ENCODE results near the gene PRODH.
"Not testable (repeated sequence)": the region's sequence is repeated elsewhere in the genome, so short reads cannot be mapped to it uniquely, and the experiment has no call there.

The PRODH gene, protein sequence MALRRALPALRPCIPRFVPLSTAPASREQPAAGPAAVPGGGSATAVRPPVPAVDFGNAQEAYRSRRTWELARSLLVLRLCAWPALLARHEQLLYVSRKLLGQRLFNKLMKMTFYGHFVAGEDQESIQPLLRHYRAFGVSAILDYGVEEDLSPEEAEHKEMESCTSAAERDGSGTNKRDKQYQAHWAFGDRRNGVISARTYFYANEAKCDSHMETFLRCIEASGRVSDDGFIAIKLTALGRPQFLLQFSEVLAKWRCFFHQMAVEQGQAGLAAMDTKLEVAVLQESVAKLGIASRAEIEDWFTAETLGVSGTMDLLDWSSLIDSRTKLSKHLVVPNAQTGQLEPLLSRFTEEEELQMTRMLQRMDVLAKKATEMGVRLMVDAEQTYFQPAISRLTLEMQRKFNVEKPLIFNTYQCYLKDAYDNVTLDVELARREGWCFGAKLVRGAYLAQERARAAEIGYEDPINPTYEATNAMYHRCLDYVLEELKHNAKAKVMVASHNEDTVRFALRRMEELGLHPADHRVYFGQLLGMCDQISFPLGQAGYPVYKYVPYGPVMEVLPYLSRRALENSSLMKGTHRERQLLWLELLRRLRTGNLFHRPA

DNA sequence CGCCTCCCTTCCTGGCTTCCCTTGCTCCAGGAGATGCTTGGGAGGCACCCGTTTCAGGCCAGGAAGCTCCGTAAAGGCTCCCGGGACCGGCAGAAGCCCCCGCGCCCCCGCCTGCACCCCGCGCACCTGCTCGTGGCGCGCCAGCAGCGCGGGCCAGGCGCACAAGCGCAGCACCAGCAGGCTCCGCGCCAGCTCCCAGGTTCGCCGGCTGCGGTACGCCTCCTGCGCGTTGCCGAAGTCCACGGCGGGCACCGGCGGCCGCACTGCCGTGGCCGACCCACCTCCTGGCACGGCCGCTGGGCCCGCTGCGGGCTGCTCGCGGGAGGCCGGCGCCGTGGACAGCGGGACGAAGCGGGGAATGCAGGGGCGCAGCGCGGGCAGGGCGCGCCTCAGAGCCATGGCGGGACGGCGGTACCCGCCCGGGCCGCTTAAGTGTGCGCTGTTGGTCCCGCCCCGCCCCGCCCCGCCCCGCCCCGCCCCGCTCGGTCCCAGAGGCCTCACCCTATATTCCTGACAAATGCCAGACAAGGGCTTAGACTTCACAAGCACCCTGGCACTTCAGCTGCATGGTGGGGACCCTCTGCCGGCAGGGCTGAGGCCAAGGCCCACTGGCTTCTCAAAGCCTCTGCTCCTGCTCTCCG is at the start of gene PRODH:
Gene PRODH, minus strand, starts transcription at position 405 of the 641 bp plus-strand sequence. Its CDS starts 6 bp downstream, at position 399.
- no peak for DNase-seq

DNA sequence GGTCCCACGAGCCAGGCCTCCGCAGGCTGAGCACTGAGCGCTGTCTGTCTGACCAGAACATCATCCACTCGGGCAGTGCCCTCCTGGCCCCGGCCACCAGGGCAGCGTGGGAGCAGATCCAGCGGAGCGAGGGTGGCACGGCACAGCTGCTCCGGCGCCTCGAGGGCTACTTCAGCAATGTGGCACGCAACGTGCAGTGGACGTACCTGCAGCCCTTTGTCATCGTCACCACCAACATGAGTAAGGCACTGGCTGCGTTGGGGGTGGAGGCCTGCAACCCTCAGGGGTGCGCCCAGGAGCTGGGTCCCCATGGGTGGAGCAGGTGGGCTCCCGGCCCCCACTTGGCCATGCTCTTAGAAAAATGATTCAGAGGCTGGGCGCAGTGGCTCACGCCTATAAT is 49.7 kb upstream of the PRODH start:
- DNase-seq = no peak

DNA sequence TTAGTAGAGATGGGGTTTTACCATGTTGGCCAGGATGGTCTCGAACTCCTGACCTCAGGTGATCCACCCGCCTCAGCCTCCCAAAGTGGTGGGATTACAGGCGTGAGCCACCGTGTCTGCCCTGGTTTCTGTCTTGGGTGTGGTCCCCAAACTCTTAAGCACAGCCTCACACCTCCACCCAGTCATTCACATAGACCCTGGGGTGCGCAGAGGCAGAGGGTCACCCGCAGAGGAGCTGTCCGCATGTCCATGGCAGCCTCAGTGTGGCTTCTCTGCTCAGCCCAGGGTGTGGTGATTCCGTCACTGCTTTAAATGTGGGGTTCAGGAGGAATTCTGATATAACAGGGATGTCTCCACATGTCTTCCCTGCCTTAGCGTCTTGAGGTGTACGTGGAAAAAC is 48.5 kb upstream of the PRODH start:
- DNase-seq = no peak

DNA sequence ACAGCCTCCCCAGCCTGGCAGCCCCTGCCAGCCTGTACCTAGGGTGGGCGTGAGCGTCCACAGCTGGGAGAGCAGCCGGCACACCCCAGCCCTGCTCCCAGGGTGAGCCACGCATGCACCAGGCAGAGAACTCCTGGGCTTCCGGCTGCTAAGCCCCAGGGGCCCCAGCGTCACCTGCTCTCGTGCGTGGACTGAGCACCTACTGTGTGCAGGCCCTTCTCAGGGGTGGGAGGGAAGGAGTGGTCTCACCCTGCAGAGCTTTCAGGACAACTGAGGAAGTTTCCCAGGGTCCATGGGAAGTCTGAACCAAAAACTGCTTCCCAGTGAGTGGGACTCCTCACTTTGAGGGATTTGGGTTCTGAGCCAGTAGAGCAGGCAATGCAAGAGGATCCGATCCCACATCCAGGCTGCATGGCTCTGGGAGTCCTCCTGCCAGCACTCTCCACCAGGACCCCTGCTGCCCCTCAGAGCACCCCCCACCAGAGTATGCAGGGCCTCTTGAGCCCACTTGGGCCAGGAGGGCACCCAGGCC is 47.1 kb upstream of the PRODH start:
- no peak for DNase-seq

DNA sequence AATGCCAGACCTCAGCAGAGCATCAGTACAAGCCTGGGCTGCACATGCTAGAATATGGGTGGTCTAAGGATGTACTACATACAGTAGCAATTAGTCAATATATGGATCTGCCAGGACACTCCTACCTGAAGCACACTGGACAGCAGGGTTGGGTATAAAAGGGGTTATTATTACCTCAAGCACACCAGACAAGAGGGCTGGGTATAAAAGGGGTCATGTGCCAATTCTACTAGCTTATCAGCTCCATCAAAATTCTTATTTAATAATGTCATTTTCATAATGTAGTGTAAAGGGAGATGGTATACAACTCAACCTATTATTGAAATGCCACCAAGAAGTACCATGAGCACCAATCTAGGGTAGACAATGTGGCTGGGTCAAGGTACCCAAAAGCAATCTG is 44.7 kb upstream of the PRODH start:
- DNase-seq = no peak

DNA sequence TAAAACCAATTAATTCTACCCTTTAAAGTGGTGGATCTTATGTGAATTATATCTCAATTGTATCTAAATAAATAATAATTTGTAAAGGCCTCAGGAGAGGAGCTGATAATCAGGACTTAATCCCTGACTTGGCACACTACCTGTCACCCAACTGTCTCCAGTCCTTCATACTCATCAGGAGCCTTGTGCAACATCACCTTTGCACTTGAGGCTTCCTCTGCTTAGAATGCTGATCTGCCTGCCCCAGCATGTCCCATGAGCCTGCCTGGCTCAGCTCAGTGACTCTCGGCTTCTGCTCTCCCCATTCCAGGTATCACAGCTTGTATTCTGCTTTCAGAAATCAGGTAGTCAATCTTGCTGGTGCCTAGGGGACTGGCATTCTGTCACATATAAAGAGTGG is 43.9 kb upstream of the PRODH start:
- no peak for DNase-seq

DNA sequence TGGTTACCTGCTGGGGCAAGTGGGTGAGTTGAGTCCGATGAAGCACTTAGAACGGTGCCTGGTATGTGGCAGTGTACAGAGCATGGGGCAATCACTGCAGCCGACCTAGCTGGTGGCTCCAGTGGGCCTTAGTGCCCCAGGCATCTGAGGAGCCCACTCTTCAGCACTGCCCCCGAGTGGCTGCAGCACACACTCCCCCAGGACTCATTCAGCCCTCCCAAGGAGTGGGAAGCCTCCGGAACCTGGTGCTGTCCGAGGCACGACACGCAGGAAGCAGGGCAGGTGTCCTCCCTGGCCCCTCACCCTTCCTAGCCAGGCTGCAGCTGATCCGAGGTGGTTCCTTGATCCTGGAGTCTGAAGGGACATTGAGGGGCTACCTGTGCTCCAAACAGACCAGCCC is 42.4 kb upstream of the PRODH start:
- DNase-seq = no peak

DNA sequence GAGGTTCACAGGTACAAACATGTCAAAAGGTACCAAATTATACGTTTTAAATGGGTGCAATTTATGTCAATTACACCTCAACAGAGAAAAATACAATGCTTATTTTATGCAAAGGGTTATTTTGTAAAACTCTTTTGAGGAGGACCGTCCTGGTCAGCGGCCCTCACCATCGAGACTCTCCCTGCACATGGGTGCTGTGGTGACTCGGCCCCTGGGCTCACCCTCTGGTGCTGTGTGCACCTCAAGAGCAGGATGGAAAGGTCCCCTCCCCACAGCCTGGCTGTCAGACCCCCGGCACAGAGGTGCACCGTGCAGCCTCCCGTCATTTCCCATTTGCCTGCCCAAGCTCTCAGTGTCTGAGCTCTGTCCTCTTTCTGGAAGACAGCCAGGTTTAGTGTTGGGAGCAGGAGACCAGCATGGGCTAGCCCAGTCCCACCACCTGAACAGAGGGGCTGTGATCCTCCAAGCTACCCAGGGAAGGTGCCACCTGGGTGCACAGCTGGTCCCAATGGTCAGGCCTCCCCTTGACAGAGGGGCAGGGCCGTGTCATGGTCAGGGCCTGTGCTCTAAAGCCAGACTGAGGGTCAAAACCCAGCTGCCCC is 41.8 kb upstream of the PRODH start:
- DNase-seq = no peak

DNA sequence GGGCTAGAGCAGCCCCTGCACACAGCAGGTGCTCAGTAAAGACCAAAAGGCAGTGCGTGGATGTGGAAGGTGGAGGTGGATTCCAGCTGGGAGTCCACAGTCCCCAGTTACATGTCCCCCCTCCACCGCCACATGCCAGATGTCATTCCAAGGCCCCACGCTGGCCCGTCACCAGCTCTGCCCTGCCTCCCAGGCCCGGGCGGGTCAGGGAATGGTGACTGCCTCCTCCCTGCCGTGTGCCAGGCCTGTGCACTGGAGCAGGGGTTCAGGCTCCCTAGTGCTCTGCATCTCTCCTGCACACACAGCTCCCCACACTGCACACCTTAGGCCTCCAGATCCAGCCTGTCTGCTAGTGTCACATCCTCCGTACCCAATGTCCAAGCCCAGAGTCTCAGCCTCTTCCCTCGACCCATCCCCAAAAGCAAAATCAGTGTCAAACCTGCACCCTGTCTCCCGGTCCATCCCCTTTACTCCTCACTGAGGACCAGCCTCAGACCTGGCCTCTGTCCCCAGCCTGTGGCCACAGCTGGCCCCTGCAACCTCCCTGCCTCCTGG is 40.2 kb upstream of the PRODH start:
- DNase-seq = no peak

DNA sequence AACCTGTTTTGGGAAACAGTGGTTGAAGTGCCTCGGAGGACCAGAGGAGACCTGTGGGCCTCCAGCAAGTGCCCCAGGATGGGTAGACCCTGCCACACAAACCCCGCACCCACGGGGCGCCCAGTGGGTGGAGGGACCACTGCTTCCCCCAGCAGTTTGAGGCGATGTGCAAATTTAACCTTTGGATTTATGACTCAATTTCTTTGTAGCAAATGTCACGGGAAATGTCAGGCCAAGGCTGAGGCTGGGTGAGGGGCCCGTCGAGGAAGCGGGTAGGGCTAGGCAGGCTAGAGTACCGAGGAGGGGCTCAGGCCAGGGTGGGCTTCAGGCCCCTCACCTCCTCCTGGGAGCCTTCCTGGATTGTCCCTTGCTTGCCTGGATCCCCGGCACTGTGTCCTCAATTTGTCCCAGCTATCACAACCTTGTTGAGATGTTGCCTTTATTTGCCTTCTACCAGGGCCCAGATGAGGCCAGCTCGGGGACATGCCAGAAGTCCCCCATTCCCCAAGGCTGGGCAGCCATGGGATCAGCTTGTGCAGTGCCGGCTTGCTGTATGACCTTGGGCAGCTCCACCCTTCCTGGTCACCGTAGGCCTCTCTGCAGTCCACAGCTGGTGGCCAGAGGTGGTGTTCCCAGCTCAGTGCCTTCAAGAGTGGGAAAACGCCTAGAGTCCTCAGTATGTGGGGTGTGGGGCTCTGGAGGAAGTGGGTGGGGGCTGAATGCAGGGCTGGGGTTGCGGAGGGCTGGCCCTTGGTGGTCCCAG is 39.5 kb upstream of the PRODH start:
- no peak for DNase-seq

DNA sequence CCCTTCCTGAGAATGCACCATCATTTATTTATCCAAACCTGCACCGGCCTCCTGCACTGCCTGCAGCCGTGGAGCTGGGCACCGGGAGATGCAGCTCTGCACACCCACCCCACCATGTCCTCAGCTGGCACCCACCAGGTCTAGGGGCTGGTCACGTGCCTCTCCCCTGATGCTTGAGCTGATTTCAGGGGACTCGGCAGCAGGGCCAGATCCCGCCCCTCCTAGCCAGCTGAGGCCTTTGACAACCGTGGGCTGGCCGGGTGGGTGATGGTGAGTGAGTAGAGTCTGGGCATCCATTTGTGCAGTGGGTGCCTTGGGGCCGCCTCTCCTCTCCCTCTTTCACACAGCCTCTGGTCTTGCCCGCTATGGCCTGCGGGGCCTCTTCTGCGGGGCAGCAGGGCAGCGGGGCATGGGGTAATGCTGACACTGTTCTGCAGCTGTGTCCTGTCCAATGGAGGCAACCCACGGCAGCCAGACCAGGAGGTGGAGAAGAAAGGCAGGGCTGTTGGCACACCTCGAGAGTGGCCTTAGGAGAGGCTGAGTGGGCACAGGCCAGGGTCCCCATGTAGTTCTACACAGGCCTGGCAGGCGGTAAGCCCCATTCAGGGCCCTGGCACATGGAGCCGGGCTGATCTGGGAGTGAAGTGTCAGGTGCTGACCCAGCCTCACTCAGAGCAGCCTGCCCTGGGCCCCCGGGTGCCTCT is 38.5 kb upstream of the PRODH start:
- no peak for DNase-seq

DNA sequence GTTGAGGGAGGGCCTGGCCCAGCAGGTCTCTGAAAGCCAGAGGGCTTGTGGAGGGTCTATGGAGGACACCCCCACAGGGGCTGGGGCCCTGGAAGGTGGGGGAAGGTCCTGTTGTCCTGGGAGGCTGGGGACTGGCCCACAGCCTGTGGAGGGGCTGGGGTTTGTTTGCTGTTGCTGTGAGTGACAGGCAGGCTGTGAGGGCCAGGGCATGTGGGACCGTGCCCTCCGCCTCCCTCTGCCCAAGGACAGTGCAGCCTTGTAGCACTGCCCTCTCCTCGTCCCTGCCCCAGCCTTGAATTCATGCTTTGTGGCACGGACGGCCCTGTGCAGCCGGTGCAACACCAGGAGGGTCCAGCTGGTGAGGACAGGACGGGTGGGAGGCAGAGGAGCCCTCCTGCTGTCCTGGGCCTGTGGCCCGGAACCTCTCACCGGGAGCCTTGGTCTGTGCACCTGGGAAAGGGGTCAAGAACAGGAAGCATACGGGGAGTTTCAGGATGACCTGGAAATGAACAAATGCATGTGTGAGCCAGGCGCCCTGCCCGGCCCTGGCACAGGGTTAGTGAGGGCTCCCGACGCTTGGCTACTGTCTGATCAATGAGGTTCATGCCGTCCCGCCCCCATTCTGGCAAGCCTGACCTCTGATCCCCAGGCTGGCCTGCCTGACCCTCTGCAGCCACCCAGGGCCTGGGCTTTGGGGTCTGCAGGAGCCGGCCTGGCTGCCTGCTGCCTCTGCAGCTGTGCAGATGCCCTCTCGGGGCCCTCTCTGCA is 37.4 kb upstream of the PRODH start:
- DNase-seq = no peak

DNA sequence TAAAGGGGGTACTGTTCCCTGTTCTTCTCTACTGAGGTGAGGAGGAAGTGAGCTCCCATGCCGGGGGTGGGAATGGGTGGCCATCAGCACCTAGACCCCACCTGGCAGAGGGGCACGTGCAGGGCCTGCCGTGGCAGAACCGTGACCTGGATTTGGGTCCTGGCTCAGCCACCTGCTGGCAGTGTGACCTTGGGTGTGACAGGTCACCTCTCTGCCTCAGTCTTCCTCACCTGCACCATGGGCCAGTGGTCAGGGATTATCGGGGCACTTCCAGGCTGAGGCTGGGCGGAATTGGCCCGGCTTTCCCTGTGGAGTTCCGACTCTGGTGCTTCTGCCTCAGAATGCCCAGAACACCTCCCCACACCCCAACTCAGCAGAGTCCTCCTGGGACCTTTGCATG is 36.5 kb upstream of the PRODH start:
- not testable (repeated sequence) for DNase-seq

DNA sequence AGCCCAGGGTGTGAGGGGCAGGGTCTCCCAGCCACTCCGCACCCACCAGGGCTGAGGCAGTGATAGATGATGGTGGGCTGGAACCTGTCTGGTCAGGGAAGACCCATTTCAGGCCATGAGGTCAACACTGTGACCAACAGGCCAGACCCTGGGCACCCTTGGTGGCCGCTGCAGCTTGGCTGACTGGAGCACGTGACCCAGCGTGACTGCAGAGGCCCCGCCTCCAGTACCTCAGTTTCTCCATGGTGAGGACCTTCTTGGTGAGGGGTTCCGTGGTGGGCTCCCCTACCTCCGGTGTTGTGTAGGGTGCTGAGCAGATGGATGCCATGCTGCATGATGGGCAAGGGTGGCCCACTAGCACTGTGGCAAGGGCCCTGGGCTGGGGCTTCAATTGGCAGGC is 35.9 kb upstream of the PRODH start:
- not testable (repeated sequence) for DNase-seq

DNA sequence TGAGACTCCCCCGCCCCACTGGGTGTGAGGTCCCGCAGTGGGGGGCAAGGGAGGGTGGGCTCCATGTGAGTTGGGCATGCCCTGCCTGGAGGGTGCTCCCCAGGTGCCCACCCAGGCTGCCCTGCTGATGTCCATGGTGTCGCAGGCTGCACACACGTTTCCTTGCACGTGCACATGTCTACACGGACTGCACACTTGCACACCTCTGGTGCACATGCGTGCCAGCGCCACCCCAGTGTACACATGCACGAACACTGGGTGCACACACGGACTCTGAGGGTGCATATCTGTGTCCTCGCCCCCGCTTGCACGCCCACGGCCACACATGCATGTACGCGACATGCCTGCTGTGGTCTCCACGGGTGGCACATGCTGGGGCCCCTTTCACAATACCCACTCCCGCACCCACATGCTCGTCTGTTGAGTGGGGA is 35.2 kb upstream of the PRODH start:
- DNase-seq = no peak

DNA sequence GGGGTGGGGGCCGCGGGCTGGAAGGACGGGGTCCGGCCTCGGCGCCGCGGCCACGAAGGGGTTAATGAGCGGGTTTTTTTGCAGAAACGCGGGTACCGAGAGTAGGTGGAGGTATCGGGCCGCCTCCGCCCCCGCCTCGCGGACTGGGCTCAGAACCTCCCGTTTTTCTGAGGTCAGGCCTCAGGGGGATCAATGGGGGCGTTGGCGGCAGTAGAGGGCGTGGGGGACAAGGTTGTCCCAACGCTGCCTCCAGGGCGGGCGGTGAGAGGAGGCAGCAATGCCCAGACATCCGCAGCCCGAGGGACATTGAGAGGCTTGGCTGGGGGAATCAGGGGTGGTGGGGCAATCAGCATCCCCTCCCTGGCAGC is 34.8 kb upstream of the PRODH start:
- no peak for DNase-seq

DNA sequence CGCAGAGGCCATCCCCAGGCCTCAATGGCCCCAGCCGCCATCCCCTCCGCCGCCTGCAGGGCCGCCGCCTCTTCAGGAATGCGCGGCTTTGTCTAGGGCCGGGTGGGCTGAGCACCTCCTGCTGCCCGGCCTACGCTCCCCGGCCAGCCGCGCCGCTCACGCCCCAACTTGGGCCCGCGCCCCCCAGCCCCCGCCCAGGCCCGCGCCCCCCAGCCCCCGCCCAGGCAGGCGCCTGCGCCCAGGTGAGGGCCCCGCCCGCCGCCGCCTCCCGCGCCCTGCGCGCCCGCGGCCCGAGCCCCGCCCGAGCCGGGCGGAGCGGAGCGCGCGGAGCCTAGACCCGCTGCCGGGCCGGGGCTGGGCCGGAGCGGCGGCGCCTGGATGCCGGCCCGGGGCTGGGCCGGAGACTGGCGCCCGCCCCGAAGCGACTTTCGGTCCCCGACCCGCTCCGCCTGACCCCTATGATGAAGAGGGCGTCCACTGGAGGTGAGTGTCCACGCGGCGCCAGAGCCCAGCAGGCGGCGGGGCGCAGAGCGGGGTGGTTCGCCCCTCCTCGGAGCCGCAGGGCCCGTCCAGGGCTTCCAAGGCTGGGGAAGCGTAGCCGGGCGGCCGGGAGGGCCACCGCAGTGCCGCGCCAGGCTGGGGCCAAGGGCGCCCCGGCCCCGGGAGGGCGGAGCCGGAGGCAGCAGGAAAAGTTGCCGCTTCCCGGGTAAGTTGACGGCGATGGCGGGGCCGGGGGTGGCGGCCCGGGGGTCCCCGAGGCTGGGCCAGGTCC is 34.3 kb upstream of the PRODH start:
- no peak for DNase-seq

DNA sequence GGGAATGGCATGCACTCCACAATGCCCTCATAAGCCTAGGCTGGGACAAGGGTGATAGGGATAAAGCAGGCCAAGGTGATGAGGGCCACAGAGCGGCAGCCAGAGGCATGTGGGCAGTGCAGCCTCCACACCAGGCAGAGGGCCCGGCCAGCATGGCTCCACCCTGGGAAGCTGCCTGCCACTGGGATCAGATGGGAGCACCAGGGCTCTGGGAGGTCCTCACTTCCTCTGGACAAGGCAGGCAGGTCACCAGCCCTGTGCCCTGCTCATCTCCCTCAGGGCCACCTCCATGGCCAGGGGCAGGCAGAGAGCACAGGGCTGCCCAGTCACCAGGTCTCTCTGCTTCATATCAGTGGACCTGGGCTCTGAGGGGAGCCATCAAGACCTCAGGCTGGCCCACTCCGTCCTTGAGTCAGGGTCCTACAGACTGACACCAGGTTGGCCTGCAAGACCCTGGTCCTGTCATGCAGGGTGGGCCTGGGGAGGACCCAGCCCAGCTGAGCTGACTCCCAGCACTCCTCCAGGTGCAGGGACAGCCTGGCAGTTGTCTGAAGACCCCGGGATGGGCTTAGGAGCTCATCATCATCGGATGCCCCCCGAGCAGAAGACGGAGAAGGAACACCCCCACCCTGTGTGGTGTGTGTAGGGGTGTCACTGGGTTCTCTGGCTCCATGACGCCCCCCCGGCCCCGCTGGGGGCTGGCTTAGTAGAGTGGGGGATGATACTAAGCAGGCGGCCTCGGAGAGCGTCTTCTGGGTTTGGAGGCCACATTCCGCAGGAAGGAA is 33.3 kb upstream of the PRODH start:
- not testable (repeated sequence) for DNase-seq
